Astrocyte of the cerebellum (primary cell): ENCODE results near the gene TBC1D19.
"Not testable (repeated sequence)": the region's sequence is repeated elsewhere in the genome, so short reads cannot be mapped to it uniquely, and the experiment has no call there.

Experiments used
- DNase-seq: peaks from one replicate; pipeline ENCODE4 v3.0.0-alpha.2; 2011; ENCODE audit warnings: low read depth
- H3K4me3 ChIP-seq: 2 replicates; pipeline ENCODE4 v1.5.1; 2011; ENCODE audit warnings: mild to moderate bottlenecking, low read depth, low read length, moderate library complexity
- in situ Hi-C: cut with HindIII; loops from 2 replicates; pipeline ENCODE4 v1.10.0; 2017; ENCODE audit warnings: low sequenced_read_pairs
- TF ChIP-seq, protein P1 (sequence below): IDR thresholded peaks from 2 replicates; pipeline ENCODE4 v1.5.1; 2012; ENCODE audit warnings: low read length, low read depth, moderate library complexity, mild to moderate bottlenecking; ENCODE audit errors: missing control alignments

TBC1D19 gene

DNA sequence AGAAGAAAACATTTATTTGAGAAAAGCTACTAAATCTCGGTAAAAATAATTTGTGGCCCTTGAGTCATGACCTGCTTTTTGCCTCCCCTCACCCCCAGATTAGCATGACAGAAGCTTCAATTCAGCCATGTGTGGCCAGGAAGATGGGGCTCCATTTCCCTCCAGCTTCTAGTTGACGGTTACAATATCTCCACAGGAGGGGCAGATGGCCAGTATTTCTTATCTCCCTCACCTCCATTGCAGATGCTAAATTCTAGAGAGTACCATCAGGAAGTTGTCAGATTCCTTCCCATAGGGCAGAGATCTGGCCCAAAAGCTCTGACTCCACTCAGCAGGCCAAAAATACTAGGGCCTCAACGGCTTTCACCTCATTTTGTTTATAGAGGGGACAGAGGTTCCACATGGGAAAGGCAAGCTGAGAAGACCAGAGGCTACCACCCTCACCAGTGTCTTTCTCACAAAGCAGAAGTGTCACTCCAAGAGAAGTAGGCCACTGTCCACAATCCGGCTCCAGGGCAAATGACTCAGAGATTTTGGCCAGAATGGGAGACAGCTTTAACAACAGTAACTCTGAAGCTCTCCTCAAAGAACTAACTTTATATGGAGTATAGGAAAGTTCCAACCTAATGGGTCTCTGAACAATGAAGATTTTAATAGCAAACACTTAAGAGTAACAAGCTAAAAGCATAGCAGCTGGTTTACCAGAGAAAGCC, 108.3 kb downstream of the TBC1D19 start:
- DNase-seq: no peak
- in situ Hi-C loops: no loop called here
- TF ChIP-seq, protein P1, sequence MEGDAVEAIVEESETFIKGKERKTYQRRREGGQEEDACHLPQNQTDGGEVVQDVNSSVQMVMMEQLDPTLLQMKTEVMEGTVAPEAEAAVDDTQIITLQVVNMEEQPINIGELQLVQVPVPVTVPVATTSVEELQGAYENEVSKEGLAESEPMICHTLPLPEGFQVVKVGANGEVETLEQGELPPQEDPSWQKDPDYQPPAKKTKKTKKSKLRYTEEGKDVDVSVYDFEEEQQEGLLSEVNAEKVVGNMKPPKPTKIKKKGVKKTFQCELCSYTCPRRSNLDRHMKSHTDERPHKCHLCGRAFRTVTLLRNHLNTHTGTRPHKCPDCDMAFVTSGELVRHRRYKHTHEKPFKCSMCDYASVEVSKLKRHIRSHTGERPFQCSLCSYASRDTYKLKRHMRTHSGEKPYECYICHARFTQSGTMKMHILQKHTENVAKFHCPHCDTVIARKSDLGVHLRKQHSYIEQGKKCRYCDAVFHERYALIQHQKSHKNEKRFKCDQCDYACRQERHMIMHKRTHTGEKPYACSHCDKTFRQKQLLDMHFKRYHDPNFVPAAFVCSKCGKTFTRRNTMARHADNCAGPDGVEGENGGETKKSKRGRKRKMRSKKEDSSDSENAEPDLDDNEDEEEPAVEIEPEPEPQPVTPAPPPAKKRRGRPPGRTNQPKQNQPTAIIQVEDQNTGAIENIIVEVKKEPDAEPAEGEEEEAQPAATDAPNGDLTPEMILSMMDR: no peak

DNA sequence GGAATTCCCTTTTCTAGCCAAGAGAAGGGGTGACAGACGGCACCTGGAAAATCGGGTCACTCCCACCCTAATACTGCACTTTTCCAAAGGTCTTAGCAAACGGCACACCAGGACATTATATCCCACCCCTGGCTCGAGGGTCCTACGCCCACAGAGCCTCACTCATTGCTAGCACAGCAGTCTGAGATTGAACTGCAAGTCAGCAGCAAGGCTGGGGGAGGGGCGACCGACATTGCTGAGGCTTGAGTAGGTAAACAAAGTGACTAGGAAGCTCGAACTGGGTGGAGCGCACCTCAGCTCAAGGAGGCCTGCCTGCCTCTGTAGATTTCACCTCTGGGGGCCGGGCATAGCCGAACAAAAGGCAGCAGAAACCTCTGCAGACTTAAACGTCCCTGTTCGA, 110.2 kb downstream of the TBC1D19 start:
- H3K4me3 ChIP-seq, DNase-seq, in situ Hi-C loops: not testable (repeated sequence)

More for the DNA sequence above, 108.3 kb downstream of the TBC1D19 start:
- H3K4me3 ChIP-seq: no peak overlapping the region

DNA sequence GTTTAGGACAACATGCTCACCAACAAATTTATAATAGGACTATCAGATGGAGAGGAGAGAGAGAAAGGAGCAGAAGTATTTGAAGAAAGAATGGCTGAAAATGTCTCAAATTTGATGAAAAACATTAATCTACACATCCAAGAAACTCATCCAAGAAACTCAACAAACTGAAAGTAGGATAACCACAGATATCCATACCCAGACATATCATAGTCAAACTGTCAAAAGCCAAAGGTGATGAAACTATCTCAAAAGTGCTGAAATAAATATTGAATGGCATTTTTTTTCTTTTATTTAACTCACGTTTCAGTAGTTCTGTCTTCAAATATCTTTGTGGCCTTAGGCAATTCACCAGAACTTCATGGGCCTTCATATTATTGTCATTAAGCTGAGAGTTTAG, 116.2 kb downstream of the TBC1D19 start:
- no peak for DNase-seq
- in situ Hi-C loops: loop anchor here (25.0 kb wide), 1 partner anchor 263 kb away; no protein-coding TSS in a partner anchor
- TF ChIP-seq, protein P1: no peak
- H3K4me3 ChIP-seq: no peak overlapping the region

DNA sequence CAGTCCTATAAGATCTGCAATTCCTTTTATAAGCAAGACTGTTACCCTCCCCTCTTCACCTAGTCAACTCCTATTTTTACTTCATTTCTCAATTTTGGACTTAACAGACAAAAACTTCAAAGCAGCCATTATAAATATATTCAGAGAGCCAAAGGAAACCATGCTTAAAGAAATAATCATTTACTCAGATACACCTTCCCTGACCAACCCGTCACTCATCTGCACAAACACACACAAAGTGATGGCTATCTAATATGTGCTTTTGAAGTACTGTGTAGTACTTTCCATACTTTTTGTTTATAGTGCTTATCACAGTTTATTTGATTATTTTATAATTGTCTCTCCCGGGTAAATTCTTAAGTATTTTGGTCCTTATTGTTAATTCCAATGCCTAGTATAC, 117.2 kb downstream of the TBC1D19 start:
- in situ Hi-C loops: loop anchor here (25.0 kb wide), 1 partner anchor 264 kb away; no protein-coding TSS in a partner anchor
- TF ChIP-seq, protein P1: no peak
- H3K4me3 ChIP-seq: no peak overlapping the region
- no peak for DNase-seq

DNA sequence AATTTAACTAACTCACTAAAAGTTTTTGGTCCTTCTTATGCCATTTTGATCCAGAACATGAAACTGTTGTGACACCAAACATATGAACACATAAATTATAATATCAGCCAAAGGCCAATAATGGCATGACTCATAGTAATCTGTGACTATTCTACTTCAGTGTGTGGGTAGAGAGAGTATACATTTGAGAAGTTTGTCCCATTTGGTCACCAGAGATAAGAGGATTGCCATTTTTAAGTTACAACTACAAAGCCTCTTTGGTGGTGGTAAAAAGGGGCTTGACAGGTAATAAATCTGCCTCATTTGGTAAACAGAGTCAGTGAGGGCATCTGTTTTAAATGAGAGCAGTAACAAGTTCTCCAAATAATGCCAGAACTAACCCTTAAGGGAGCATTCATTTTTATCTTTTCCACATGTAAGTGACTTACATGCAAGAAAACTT, 117.9 kb downstream of the TBC1D19 start:
- in situ Hi-C loops: loop anchor here (25.0 kb wide), 1 partner anchor 265 kb away; no protein-coding TSS in a partner anchor
- DNase-seq: no peak
- H3K4me3 ChIP-seq: no peak overlapping the region
- TF ChIP-seq, protein P1: no peak

DNA sequence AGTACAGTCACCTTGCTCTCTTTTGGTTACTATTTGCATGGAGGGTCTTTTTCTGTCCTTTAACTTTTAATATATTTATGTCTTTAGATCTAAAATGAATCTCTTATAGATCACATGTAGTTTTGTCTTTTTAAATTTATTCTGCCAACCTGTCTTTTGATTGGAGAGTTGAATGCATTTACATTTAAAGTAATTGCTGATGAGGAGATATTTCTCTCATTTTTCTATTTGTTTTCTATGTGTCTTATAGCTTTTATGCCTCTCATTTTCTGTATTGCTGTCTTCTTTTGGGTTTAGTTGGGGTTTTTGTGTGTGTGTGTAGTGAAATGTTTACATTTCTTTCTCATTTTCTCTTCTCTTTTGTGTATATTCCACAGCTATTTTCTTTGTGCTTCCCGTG, 123.5 kb downstream of the TBC1D19 start:
- TF ChIP-seq, protein P1: no peak
- no peak overlapping the region for H3K4me3 ChIP-seq
- in situ Hi-C loops: loop anchor here (25.0 kb wide), 1 partner anchor 270 kb away; no protein-coding TSS in a partner anchor
- DNase-seq: no peak

DNA sequence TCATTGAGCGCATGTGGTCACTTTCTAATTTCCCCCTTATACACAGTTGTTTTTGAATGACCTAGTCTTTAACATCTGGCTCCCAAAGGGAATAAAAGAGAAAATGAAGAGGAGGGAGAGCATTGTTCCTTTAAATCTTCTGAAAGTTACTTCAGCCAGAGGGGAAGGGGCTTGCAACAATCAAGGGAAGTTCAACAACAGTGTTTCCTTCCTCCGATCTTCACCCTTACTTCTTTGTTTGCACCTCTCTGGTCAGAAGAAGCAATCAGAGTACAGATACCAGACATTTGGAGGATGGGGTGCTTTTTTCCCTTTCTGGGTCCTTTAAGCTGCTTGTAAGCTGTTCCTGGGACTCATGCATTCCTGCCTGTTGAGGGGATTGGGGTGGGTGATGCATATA, 125.4 kb downstream of the TBC1D19 start:
- DNase-seq: no peak
- no peak overlapping the region for H3K4me3 ChIP-seq
- in situ Hi-C loops: loop anchor here (25.0 kb wide), 1 partner anchor 272 kb away; no protein-coding TSS in a partner anchor
- TF ChIP-seq, protein P1: no peak
